Cardiac muscle cell (in vitro differentiated cells and primary cell): Measurements from ENCODE around the gene GRK7. TPM values are rescaled to one million over a fixed set of nuclear protein-coding genes. Genes with fewer than 3 reads are reported as not detected.
A peak's percentile ranks its signal among the peaks of the same experiment; 100 is the strongest.

Experiments
- DNase-seq, 2 donors: peaks; one replicate each; pipeline versions ENCODE4 v3.0.0 to v3.0.0-alpha.2; 2010 to 2017; ENCODE audit warnings: low read depth in 1 of 2, low spot score in 1 of 2
- H3K27ac ChIP-seq: fragments of 200-600 bp; sonication (generic); 2 replicates; pipeline ENCODE4 v1.5.1; 2016
- H3K27me3 ChIP-seq: fragments of 200-600 bp; sonication (generic); 2 replicates; pipeline ENCODE4 v1.6.0; 2016; ENCODE audit warnings: control low read depth
- H3K36me3 ChIP-seq: fragments of 200-600 bp; sonication (generic); 2 replicates; pipeline ENCODE4 v1.5.1; 2016; ENCODE audit warnings: control low read depth
- H3K4me1 ChIP-seq: fragments of 200-600 bp; sonication (generic); 2 replicates; pipeline ENCODE4 v1.8.1; 2017; ENCODE audit warnings: low read depth, mild to moderate bottlenecking, mixed run types
- H3K4me3 ChIP-seq: fragments of 200-600 bp; sonication (generic); 2 replicates; pipeline ENCODE4 v1.5.1; 2016; ENCODE audit warnings: mild to moderate bottlenecking
- H3K9me3 ChIP-seq: fragments of 200-600 bp; sonication (generic); 2 replicates; pipeline ENCODE4 v1.5.1; 2017; ENCODE audit warnings: low read depth, mild to moderate bottlenecking, control low read depth
- polyA plus RNA-seq: library from polyadenylated mRNA; unstranded; fragments of >200 nt; fragmentation: Nextera tagmentation; extraction: Ambion mirVana; gene quantifications from 2 replicates; pipeline ENCODE4 v1.2.1, GENCODE V29; 2016
- total RNA-seq: library from RNA; depleted of rRNA; stranded (reverse); fragments of >200 nt; gene quantifications from 2 replicates; pipeline ENCODE4 v1.2.3, GENCODE V29; 2016
- TF ChIP-seq, protein P1 (sequence below): IDR thresholded peaks from 2 replicates; pipeline ENCODE4 v1.5.1; 2012; ENCODE audit warnings: low read depth, mild to moderate bottlenecking, low read length

The GRK7 gene
- total and polyA plus RNA-seq, 2 experiments from 2014 or later: not detected

DNA sequence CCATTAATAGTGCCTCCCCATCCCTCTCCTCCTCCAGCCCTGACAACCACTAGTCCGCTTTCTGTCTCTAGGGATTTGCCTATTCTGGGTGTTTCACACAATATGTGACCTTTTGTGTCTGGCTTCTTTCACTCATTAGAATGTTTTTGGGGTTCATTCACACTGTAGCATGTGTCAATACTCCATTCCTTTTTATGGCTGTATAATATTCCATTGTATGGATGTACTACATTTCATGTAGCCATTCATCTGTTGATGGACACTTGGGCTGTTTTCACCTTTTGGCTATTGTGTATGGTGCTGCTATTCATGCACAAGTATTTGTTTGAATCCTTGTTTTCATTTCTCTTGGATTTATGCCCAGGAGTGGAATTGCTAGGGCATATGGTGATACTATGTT is 16.5 kb downstream of the GRK7 start:
- TF ChIP-seq, protein P1, sequence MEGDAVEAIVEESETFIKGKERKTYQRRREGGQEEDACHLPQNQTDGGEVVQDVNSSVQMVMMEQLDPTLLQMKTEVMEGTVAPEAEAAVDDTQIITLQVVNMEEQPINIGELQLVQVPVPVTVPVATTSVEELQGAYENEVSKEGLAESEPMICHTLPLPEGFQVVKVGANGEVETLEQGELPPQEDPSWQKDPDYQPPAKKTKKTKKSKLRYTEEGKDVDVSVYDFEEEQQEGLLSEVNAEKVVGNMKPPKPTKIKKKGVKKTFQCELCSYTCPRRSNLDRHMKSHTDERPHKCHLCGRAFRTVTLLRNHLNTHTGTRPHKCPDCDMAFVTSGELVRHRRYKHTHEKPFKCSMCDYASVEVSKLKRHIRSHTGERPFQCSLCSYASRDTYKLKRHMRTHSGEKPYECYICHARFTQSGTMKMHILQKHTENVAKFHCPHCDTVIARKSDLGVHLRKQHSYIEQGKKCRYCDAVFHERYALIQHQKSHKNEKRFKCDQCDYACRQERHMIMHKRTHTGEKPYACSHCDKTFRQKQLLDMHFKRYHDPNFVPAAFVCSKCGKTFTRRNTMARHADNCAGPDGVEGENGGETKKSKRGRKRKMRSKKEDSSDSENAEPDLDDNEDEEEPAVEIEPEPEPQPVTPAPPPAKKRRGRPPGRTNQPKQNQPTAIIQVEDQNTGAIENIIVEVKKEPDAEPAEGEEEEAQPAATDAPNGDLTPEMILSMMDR: no peak
- H3K9me3 ChIP-seq: no peaks in the 10 kb centered on the region
- no peak overlapping the region for H3K4me3 ChIP-seq
- H3K4me1 ChIP-seq: peaks cover 8% of the 10 kb centered on the region
- H3K27ac ChIP-seq: no peak overlapping the region
- H3K27me3 ChIP-seq: no peaks in the 10 kb centered on the region
- H3K36me3 ChIP-seq: no peaks in the 10 kb centered on the region
- DNase-seq: no peak

DNA sequence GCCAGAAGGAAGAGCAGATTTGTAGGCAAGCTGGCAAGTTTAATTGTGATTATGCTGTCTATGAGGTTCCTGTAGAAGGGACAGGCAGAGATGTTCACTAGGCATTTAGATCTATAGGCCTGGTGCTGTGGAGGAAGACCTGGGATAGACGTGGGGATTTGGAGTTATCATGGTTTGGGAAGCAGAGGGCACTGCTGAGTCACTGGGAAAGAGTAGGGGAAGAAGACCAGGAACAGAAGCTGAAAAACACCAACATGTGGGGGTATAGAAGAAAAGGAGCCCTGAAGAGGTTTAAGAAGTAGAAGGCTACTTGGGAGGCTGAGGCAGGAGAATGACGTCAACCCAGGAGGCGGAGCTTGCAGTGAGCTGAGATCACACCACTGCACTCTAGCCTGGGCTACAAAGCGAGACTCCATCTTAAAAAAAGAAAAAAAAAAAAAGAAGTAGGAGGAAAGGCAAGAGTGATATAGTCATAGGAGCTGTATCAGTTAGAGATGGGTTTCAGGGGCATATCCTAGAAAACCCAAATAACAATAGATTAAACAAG is 19.3 kb downstream of the GRK7 start:
- peak in 1 of 2 donors; percentile 62 for DNase-seq
- Histone ChIP-seq H3K27ac (no peak overlapping the region), H3K4me1 (peaks cover 4% of the 10 kb centered on the region), H3K36me3 (no peaks in the 10 kb centered on the region), H3K27me3 (no peaks in the 10 kb centered on the region), H3K4me3 (no peak overlapping the region), H3K9me3 (no peaks in the 10 kb centered on the region)
- TF ChIP-seq, protein P1: peak; percentile 34

GRCh38 chr3:141783632-141784031 is 20.4 kb downstream of the GRK7 start:
- H3K36me3 ChIP-seq: no peaks in the 10 kb centered on the region
- H3K4me1 ChIP-seq: no peaks in the 10 kb centered on the region
- no peak overlapping the region for H3K4me3 ChIP-seq
- DNase-seq: no peak
- no peaks in the 10 kb centered on the region for H3K9me3 ChIP-seq
- no peak overlapping the region for H3K27ac ChIP-seq
- no peaks in the 10 kb centered on the region for H3K27me3 ChIP-seq
- TF ChIP-seq, protein P1: no peak

- Histone ChIP-seq H3K9me3 (no peaks in the 10 kb centered on the region), H3K36me3 (no peaks in the 10 kb centered on the region), H3K27me3 (no peaks in the 10 kb centered on the region), H3K27ac (no peak overlapping the region), H3K4me3 (no peak overlapping the region), H3K4me1 (no peaks in the 10 kb centered on the region)
- TF ChIP-seq, protein P1: no peak
- no peak for DNase-seq
These were observed 20.9 kb downstream of the GRK7 start for GRCh38 chr3:141784096-141784495.

GRCh38 chr3:141784531-141784930 is 21.3 kb downstream of the GRK7 start:
- Histone ChIP-seq H3K4me1 (no peaks in the 10 kb centered on the region), H3K27me3 (no peaks in the 10 kb centered on the region), H3K36me3 (no peaks in the 10 kb centered on the region), H3K9me3 (no peaks in the 10 kb centered on the region), H3K4me3 (no peak overlapping the region), H3K27ac (no peak overlapping the region)
- DNase-seq: no peak
- TF ChIP-seq, protein P1: no peak
